Motor neuron (in vitro differentiated cells): ENCODE measurements around the gene DRAM1. TPM values are rescaled to one million over a fixed set of nuclear protein-coding genes. Genes with fewer than 3 reads are reported as not detected.
"Not testable (repeated sequence)": the region's sequence is repeated elsewhere in the genome, so short reads cannot be mapped to it uniquely, and the experiment has no call there.

Experiments used
- ATAC-seq, 8 experiments: fragments of 200-7000 bp; cut with Tn5 transposase; replicated peaks in 6 of 8; 2 replicates each; pipeline ENCODE4 v1.8.0; 2021; ENCODE audit warnings: mild to moderate bottlenecking in 8 of 8, moderate library complexity in 8 of 8
- H3K27ac ChIP-seq, 2 donors: fragments of 250-450 bp; sonication (Bioruptor Pico); 2 replicates each; pipeline ENCODE4 v1.9.0; 2021; ENCODE audit warnings: antibody characterized with exemption in 2 of 2, mild to moderate bottlenecking in 2 of 2, moderate library complexity in 1 of 2
- H3K4me1 ChIP-seq, 2 donors: fragments of 250-450 bp; sonication (Bioruptor Pico); replicated peaks in 1 of 2; 2 replicates each; pipeline ENCODE4 v1.6.1; 2021; ENCODE audit warnings: antibody characterized with exemption in 2 of 2, mild to moderate bottlenecking in 2 of 2, moderate library complexity in 1 of 2
- H3K4me3 ChIP-seq, 5 donors: fragments of 250-450 bp; sonication (Bioruptor Pico); 2 replicates each; pipeline ENCODE4 v1.9.0; 2021; ENCODE audit warnings: antibody characterized with exemption in 5 of 5, mild to moderate bottlenecking in 5 of 5, moderate library complexity in 4 of 5
- WGBS, 10 experiments: fragments of 450-650 bp; shearing (Covaris generic); methylation state at CpG; one replicate each; pipeline ENCODE4 v1.0.0; 2022; 5-methylcytosine and 5-hydroxymethylcytosine counted together
- in situ Hi-C, 9 experiments: fragments of 400-800 bp; cut with MboI; loops; one replicate each; pipeline ENCODE4 v1.15.0; 2021; ENCODE audit warnings: low sequenced_read_pairs in 9 of 9, low pct_unique_long_range_greater_than_20kb in 2 of 9; ENCODE audit not compliant: unreplicated experiment in 9 of 9
- total RNA-seq, 8 experiments: library from RNA; unstranded; fragments of 300-600 nt; gene quantifications; 2 replicates each; pipeline versions ENCODE4 v1.2.3 to v1.2.4, GENCODE V29; 2022

The DRAM1 gene
- total RNA-seq, 8 experiments from 2014 or later, result 0.71 to 110 (median 7.4) TPM

- no peak overlapping the region for H3K27ac ChIP-seq
- H3K4me1 ChIP-seq, result no peaks in the 10 kb centered on the region
- 60 to 100% (median 90%) methylated on average over 2 to 6 of the region's 6 CpGs; no CpG with 5 or more reads in 2 of the 10 experiments for WGBS, 10 experiments
- ATAC-seq, result no peak
- in situ Hi-C loops, result no loop called here
- no peak overlapping the region for H3K4me3 ChIP-seq
Observed at GRCh38 chr12:101889211-101889752, 11.9 kb downstream of the DRAM1 start.

- no peak overlapping the region for H3K27ac ChIP-seq
- WGBS, 10 experiments, result 0 to 100% (median 64%) methylated on average over 1 to 3 of the region's 3 CpGs; no CpG with 5 or more reads in 1 of the 10 experiments
Observed at GRCh38 chr12:101891462-101891971, 14.1 kb downstream of the DRAM1 start.

GRCh38 chr12:101892794-101893193, 15.4 kb downstream of the DRAM1 start:
- no peaks in the 10 kb centered on the region for H3K4me1 ChIP-seq
- no peak overlapping the region for H3K4me3 ChIP-seq
- H3K27ac ChIP-seq, result no peak overlapping the region
- ATAC-seq, result no peak
- in situ Hi-C loops, result no loop called here

More at GRCh38 chr12:101891462-101891971, 14.1 kb downstream of the DRAM1 start:
- ATAC-seq, result peak in 4 of 8 experiments; percentile 40 to 91 (median 66)
- H3K4me1 ChIP-seq, result no peaks in the 10 kb centered on the region
- in situ Hi-C loops, result no loop called here
- no peak overlapping the region for H3K4me3 ChIP-seq

GRCh38 chr12:101901777-101902176, 24.4 kb downstream of the DRAM1 start:
- 30 to 100% (median 81%) methylated on average over 1 to 3 of the region's 3 CpGs; no CpG with 5 or more reads in 1 of the 10 experiments for WGBS, 10 experiments
- ATAC-seq, result no peak
- Histone ChIP-seq H3K27ac (no peak overlapping the region), H3K4me3 (no peak overlapping the region), H3K4me1 (no peaks in the 10 kb centered on the region)
- in situ Hi-C loops, result no loop called here

- Histone ChIP-seq H3K27ac (no peak overlapping the region), H3K4me1 (no peaks in the 10 kb centered on the region), H3K4me3 (no peak overlapping the region)
- ATAC-seq, result no peak
- in situ Hi-C loops, result no loop called here
- WGBS, 10 experiments, result 90 to 100% (median 98%) methylated on average over 2 to 7 of the region's 8 CpGs; no CpG with 5 or more reads in 4 of the 10 experiments
Observed at GRCh38 chr12:101902641-101903040, 25.3 kb downstream of the DRAM1 start.

GRCh38 chr12:101906226-101906625, 28.8 kb downstream of the DRAM1 start:
- H3K27ac ChIP-seq, result no peak overlapping the region
- WGBS, 10 experiments, result 83 to 100% (median 100%) methylated on average over 1 to 2 of the region's 2 CpGs; no CpG with 5 or more reads in 5 of the 10 experiments
- no peak for ATAC-seq
- in situ Hi-C loops, result no loop called here
- H3K4me3 ChIP-seq, result no peak overlapping the region
- H3K4me1 ChIP-seq, result no peaks in the 10 kb centered on the region

GRCh38 chr12:101908395-101908794, 31.0 kb downstream of the DRAM1 start:
- Histone ChIP-seq H3K4me1 (no peaks in the 10 kb centered on the region), H3K4me3 (no peak overlapping the region), H3K27ac (no peak overlapping the region)
- 84 to 100% (median 97%) methylated on average over 2 to 3 of the region's 3 CpGs; no CpG with 5 or more reads in 2 of the 10 experiments for WGBS, 10 experiments
- no peak for ATAC-seq
- in situ Hi-C loops, result no loop called here

GRCh38 chr12:101909646-101910045, 32.3 kb downstream of the DRAM1 start:
- ATAC-seq, result no peak
- H3K27ac ChIP-seq, result no peak overlapping the region
- in situ Hi-C loops, result no loop called here
- H3K4me1 ChIP-seq, result no peaks in the 10 kb centered on the region
- 72 to 97% (median 82%) methylated on average over 3 to 7 of the region's 7 CpGs for WGBS, 10 experiments
- H3K4me3 ChIP-seq, result no peak overlapping the region

- in situ Hi-C loops, result no loop called here
- no peak for ATAC-seq
- 0 to 100% (median 67%) methylated on average over 1 to 3 of the region's 5 CpGs; no CpG with 5 or more reads in 4 of the 10 experiments for WGBS, 10 experiments
- Histone ChIP-seq H3K4me3 (no peak overlapping the region), H3K27ac (no peak overlapping the region), H3K4me1 (no peaks in the 10 kb centered on the region)
Observed at GRCh38 chr12:101915841-101916240, 38.5 kb downstream of the DRAM1 start.

GRCh38 chr12:101918805-101919204, 41.4 kb downstream of the DRAM1 start:
- H3K4me1 ChIP-seq, H3K4me3 ChIP-seq, in situ Hi-C loops, ATAC-seq, H3K27ac ChIP-seq: not testable (repeated sequence)
- WGBS, 10 experiments, result 80 to 100% (median 90%) methylated on average over 1 to 2 of the region's 4 CpGs; no CpG with 5 or more reads in 5 of the 10 experiments

- WGBS, 10 experiments, result 40 to 100% (median 84%) methylated on average over 1 to 3 of the region's 3 CpGs; no CpG with 5 or more reads in 2 of the 10 experiments
- peak in 1 of 8 experiments; percentile 20 for ATAC-seq
- in situ Hi-C loops, result no loop called here
Observed at GRCh38 chr12:101919447-101919846, 42.1 kb downstream of the DRAM1 start.

GRCh38 chr12:101920906-101921305, 43.5 kb downstream of the DRAM1 start:
- ATAC-seq, result no peak
- no peak overlapping the region for H3K4me3 ChIP-seq
- WGBS, 10 experiments, result 46 to 100% (median 88%) methylated on average over 1 to 2 of the region's 2 CpGs; no CpG with 5 or more reads in 1 of the 10 experiments
- in situ Hi-C loops, result no loop called here
- no peak overlapping the region for H3K27ac ChIP-seq
- no peaks in the 10 kb centered on the region for H3K4me1 ChIP-seq

More at GRCh38 chr12:101919447-101919846, 42.1 kb downstream of the DRAM1 start:
- no peak overlapping the region for H3K4me3 ChIP-seq
- H3K4me1 ChIP-seq, result no peaks in the 10 kb centered on the region
- no peak overlapping the region for H3K27ac ChIP-seq

GRCh38 chr12:101923045-101923718, 45.8 kb downstream of the DRAM1 start:
- Histone ChIP-seq H3K27ac (no peak overlapping the region), H3K4me1 (no peaks in the 10 kb centered on the region), H3K4me3 (no peak overlapping the region)
- in situ Hi-C loops, result no loop called here
- WGBS, 10 experiments, result 86 to 100% (median 97%) methylated on average over 2 to 8 of the region's 8 CpGs; no CpG with 5 or more reads in 1 of the 10 experiments
- no peak for ATAC-seq
